T-cell (primary cell): ENCODE results near the gene PICK1. TPM values are rescaled to one million over a fixed set of nuclear protein-coding genes. Genes with fewer than 3 reads are reported as not detected.
"Not testable (repeated sequence)": the region's sequence is repeated elsewhere in the genome, so short reads cannot be mapped to it uniquely, and the experiment has no call there.

Source experiments
- ATAC-seq, 4 experiments: fragments of 200-7000 bp in 3 of 4; fragments of 150-1000 bp in 1 of 4; cut with Tn5 transposase; replicated peaks in 1 of 4; 1 replicate in 3 of 4; 2 replicates in 1 of 4; pipeline ENCODE4 v1.10.0; 2021; ENCODE audit warnings: moderate library complexity in 3 of 4, mild to moderate bottlenecking in 2 of 4, moderate number of reproducible peaks in 1 of 4
- CTCF ChIA-PET, 2 donors: fragments of 300-600 bp; sonication (Branson Sonifier 250); formaldehyde crosslinking; loops; one replicate each; lab custom pipeline; 2022; ENCODE audit warnings: antibody characterized with exemption in 2 of 2; lab: Charles Lee
- POLR2A ChIA-PET, 2 donors: fragments of 300-600 bp; sonication (Branson Sonifier 250); formaldehyde crosslinking; loops; one replicate each; lab custom pipeline; 2022; ENCODE audit warnings: antibody characterized with exemption in 2 of 2; lab: Charles Lee
- DNase-seq, 35 experiments: peaks; one replicate each; pipeline versions ENCODE4 v3.0.0 to v3.0.0-alpha.2; 2013 to 2023
- H3K27ac ChIP-seq: one replicate; pipeline ENCODE4 v1.5.1; 2013; ENCODE audit warnings: low read length
- H3K27me3 ChIP-seq, 2 experiments: replicated peaks in 1 of 2; 1 replicate in 1 of 2; 2 replicates in 1 of 2; pipeline versions ENCODE4 v1.6.1 to v1.7.0; 2013; ENCODE audit warnings: low read length in 1 of 2, mixed read lengths in 1 of 2; ENCODE audit not compliant: control insufficient read depth in 2 of 2, insufficient read depth in 2 of 2; ENCODE audit errors: extremely low read depth in 1 of 2
- H3K36me3 ChIP-seq, 2 donors: 1 replicate in 1 of 2; 2 replicates in 1 of 2; pipeline versions ENCODE4 v1.6.1 to v1.7.0; 2013; ENCODE audit warnings: low read length in 1 of 2; ENCODE audit not compliant: control insufficient read depth in 2 of 2, insufficient read depth in 1 of 2; ENCODE audit errors: extremely low read depth in 1 of 2
- H3K4me1 ChIP-seq, 2 experiments: 1 replicate in 1 of 2; 2 replicates in 1 of 2; pipeline versions ENCODE4 v1.6.1 to v1.7.0; 2013; ENCODE audit warnings: low read length in 2 of 2, mixed read lengths in 1 of 2; ENCODE audit not compliant: insufficient read depth in 2 of 2, control insufficient read depth in 1 of 2; ENCODE audit errors: extremely low read depth in 1 of 2
- H3K4me3 ChIP-seq, 2 donors: 1 replicate in 1 of 2; 2 replicates in 1 of 2; pipeline versions ENCODE4 v1.5.1 to v1.7.0; 2013; ENCODE audit warnings: mild to moderate bottlenecking in 2 of 2, low read length in 1 of 2, moderate library complexity in 1 of 2; ENCODE audit not compliant: control insufficient read depth in 1 of 2; ENCODE audit errors: extremely low read depth in 1 of 2
- H3K9me3 ChIP-seq: 2 replicates; pipeline ENCODE4 v1.7.0; 2013
- H3K27ac Mint-ChIP-seq, 2 donors: one replicate each; pipeline ENCODE4 v1.8.0; 2020 to 2021; ENCODE audit warnings: mild to moderate bottlenecking in 2 of 2, mixed read lengths in 2 of 2
- H3K27me3 Mint-ChIP-seq, 2 donors: one replicate each; pipeline ENCODE4 v1.8.0; 2021 to 2022; ENCODE audit warnings: mixed read lengths in 2 of 2
- H3K36me3 Mint-ChIP-seq: one replicate; pipeline ENCODE4 v1.8.0; 2021; ENCODE audit warnings: mixed read lengths
- H3K4me1 Mint-ChIP-seq, 3 donors: one replicate each; pipeline ENCODE4 v1.8.0; 2020 to 2022; ENCODE audit warnings: mixed read lengths in 3 of 3, mild to moderate bottlenecking in 1 of 3
- H3K4me3 Mint-ChIP-seq, 3 donors: one replicate each; pipeline ENCODE4 v1.8.0; 2020 to 2022; ENCODE audit warnings: mild to moderate bottlenecking in 3 of 3, mixed read lengths in 3 of 3, moderate library complexity in 3 of 3
- H3K9me3 Mint-ChIP-seq, 3 donors: one replicate each; pipeline ENCODE4 v1.8.0; 2020 to 2022; ENCODE audit warnings: mixed read lengths in 3 of 3
- WGBS: methylation state at CpG from one replicate; pipeline ENCODE4 v1.1.5; 2013; ENCODE audit warnings: missing lambda C conversion rate; ENCODE audit not compliant: insufficient coverage; 5-methylcytosine and 5-hydroxymethylcytosine counted together
- total RNA-seq, 35 experiments: library from RNA in 6 of 35; stranded (reverse) in 6 of 35; fragments of 120-200 nt in 1 of 35; gene quantifications; one replicate each; pipeline versions ENCODE4 v1.2.1 to v1.2.4 and lab custom pipeline; 2013 to 2026

Gene PICK1
- total RNA-seq, 5 donors from 2014 or later (not counting 1 experiment from before 2014, with no cell fraction given), result 26.4 to 32.0 (median 27.7) TPM

DNA sequence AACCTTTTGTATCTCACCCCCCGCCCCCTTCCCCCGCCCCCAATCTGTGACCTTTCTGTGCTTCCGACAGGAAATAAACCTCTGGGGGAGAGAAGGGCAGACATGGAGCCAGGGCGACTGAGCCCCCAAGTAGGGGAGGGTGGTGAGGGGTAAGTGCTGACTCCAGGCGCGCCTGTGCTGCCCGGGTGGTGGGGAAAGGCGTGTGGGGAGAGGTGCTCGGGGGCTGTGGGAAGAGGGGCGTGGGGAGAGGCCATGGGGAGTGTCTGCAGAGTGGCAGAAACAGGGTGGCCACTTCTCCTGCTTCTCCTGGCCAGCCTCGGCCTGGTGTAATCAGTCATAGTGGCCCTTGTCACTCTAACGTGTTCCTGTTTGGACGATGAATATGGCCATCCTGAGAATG lies 18.8 kb downstream of the PICK1 start:
- Histone ChIP-seq H3K36me3 (peaks cover 7 to 24% of the 10 kb centered on the region in 2 donors), H3K4me3 (no peak overlapping the region), H3K4me1 (peaks cover 0 to 4% of the 10 kb centered on the region in 2 experiments), H3K27me3 (peaks cover 0 to 21% of the 10 kb centered on the region in 2 experiments), H3K27ac (no peak overlapping the region), H3K9me3 (no peaks in the 10 kb centered on the region)
- DNase-seq (no peak), ATAC-seq (no peak)
- Mint-ChIP-seq H3K27me3 (peaks cover 9 to 12% of the 10 kb centered on the region in 2 donors), H3K36me3 (peaks cover 23% of the 10 kb centered on the region), H3K4me1 (peaks cover 0 to 3% (median 0%) of the 10 kb centered on the region in 3 donors), H3K9me3 (no peaks in the 10 kb centered on the region), H3K27ac (no peak overlapping the region), H3K4me3 (no peak overlapping the region)
- CTCF ChIA-PET, result no interaction called here
- 91% methylated on average over 8 of the region's 13 CpGs for WGBS
- POLR2A ChIA-PET, result no interaction called here

DNA sequence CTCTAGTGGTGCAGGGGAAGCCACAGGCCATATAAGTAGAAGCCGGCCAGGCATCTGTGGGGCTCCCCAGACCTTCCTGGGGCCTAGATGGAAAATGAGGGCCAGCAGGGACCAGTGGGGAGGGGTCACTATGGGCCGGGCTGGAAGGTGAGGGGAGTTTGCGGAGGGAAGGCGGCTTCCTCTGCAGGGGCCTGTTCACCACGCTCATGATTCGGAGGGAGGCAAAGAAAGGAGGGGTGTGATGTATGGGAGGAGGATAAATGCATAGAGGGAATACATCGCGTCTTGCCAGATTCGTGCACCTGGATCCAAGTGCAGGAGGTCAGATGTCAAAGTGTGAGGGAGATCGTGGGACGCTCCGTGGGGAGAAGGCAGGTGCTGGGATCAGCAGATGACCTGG lies 19.9 kb downstream of the PICK1 start:
- POLR2A ChIA-PET, result no interaction called here
- Mint-ChIP-seq H3K36me3 (peaks cover 18% of the 10 kb centered on the region), H3K4me3 (no peak overlapping the region), H3K27me3 (peaks cover 9 to 15% of the 10 kb centered on the region in 2 donors), H3K9me3 (no peaks in the 10 kb centered on the region), H3K4me1 (peaks cover 0 to 7% (median 1%) of the 10 kb centered on the region in 3 donors), H3K27ac (no peak overlapping the region)
- WGBS, result 91% methylated on average over 12 of the region's 12 CpGs
- Histone ChIP-seq H3K4me3 (no peak overlapping the region), H3K36me3 (peaks cover 2 to 16% of the 10 kb centered on the region in 2 donors), H3K9me3 (no peaks in the 10 kb centered on the region), H3K27me3 (peaks cover 0 to 30% of the 10 kb centered on the region in 2 experiments), H3K4me1 (peaks cover 0 to 11% of the 10 kb centered on the region in 2 experiments), H3K27ac (no peak overlapping the region)
- CTCF ChIA-PET, result no interaction called here
- no peak for ATAC-seq
- no peak for DNase-seq

DNA sequence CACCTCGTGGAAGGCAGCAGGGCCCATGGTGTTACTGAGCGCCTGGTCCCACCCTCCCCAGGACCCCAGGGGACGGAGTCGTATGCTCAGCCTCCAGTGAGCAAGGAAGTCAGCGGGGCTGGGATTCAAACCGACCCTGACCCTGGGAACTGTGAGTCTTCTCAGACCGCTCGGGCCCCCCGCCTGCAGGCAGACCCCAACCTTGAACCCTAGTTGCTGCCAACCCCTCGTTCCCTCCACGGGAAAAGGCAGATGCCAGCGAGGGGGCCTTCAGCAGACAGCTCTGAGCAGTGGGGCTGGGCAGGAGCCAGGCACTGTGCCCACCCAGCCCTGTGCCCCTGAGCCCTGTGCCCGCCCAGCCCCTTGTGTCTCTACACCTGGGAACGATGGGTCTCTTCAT lies 20.4 kb downstream of the PICK1 start:
- WGBS, result 85% methylated on average over 14 of the region's 14 CpGs
- no peak overlapping the region for H3K27ac Mint-ChIP-seq
- H3K4me1 Mint-ChIP-seq, result peaks cover 0 to 7% (median 1%) of the 10 kb centered on the region in 3 donors
- no peaks in the 10 kb centered on the region for H3K9me3 ChIP-seq
- H3K36me3 Mint-ChIP-seq, result peaks cover 14% of the 10 kb centered on the region
- H3K36me3 ChIP-seq, result peaks cover 2 to 13% of the 10 kb centered on the region in 2 donors
- no peak for ATAC-seq
- H3K4me1 ChIP-seq, result peaks cover 0 to 16% of the 10 kb centered on the region in 2 experiments
- H3K4me3 Mint-ChIP-seq, result no peak overlapping the region
- H3K9me3 Mint-ChIP-seq, result no peaks in the 10 kb centered on the region
- H3K27me3 ChIP-seq, result peaks cover 0 to 35% of the 10 kb centered on the region in 2 experiments
- DNase-seq, result no peak
- H3K27me3 Mint-ChIP-seq, result peaks cover 9 to 15% of the 10 kb centered on the region in 2 donors
- ChIA-PET CTCF (no interaction called here), POLR2A (no interaction called here)
- H3K27ac ChIP-seq, result no peak overlapping the region
- H3K4me3 ChIP-seq, result no peak overlapping the region

DNA sequence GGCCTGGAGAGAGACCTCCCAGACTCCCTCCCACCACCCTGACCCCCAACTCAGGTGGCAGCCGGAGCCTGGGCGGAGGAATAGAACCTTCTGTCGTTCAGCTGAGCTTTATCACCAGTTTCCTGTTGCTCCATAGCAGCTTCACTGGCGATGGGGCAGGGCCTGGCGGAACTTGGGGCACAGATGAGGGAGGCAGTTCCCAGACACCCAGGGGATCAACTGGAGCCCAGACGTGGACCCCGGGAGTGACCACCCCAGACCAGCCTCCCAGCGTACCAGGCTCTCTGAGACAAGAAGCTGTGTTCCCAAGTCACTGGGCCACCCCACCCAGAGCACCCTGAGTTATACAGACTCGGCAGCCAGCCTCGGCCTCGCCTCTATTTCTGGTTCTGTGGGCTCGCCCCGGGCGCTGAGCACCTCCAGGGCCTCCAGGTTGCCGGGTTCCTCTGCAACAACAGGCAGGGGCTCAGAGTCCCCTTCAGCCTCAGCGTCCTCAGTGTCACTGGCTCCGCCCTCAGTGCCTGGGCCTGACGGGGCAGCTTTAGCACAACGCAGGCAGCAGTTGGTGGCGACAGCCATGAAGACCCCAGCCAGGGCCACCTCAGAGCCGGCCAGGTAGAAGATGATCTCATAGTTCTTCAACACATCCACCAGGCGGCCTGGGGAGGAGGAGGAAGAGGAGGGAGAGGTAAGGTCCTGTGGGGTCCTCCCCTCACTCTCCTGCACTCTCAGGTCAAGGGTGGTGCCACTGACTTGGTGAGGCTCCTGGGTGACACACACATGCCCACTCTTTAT lies 21.0 kb downstream of the PICK1 start:
- no peaks in the 10 kb centered on the region for H3K9me3 Mint-ChIP-seq
- ATAC-seq, result no peak
- DNase-seq, result no peak
- Histone ChIP-seq H3K4me1 (peaks cover 0 to 16% of the 10 kb centered on the region in 2 experiments), H3K4me3 (no peak overlapping the region), H3K36me3 (peaks cover 2 to 6% of the 10 kb centered on the region in 2 donors), H3K9me3 (no peaks in the 10 kb centered on the region), H3K27ac (no peak overlapping the region), H3K27me3 (peaks cover 0 to 42% of the 10 kb centered on the region in 2 experiments)
- ChIA-PET POLR2A (no interaction called here), CTCF (no interaction called here)
- no peak overlapping the region for H3K27ac Mint-ChIP-seq
- H3K36me3 Mint-ChIP-seq, result peaks cover 8% of the 10 kb centered on the region
- peaks cover 10 to 20% of the 10 kb centered on the region in 2 donors for H3K27me3 Mint-ChIP-seq
- H3K4me1 Mint-ChIP-seq, result peaks cover 0 to 7% (median 1%) of the 10 kb centered on the region in 3 donors
- no peak overlapping the region for H3K4me3 Mint-ChIP-seq
- 86% methylated on average over 14 of the region's 22 CpGs for WGBS

DNA sequence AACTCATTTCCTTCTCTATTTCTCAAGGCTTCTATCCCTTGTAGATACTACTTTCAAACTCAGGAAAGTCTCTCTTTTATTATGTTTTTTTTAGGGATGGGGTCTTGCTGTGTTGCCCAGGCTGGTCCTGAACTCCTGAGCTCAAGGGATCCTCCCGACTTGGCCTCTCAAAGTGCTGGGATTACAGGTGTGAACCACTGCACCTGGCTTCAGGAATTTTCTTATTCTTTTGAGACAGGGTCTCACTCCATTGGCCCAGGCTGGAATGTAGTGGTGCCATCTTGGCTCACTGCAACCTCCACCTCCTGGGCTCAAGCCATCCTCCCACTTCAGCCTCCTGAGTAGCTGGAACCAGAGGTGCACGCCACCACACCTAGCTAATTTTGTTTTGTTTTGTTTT lies 22.0 kb downstream of the PICK1 start:
- H3K9me3 Mint-ChIP-seq, ATAC-seq, DNase-seq, H3K36me3 ChIP-seq, POLR2A ChIA-PET, H3K9me3 ChIP-seq, H3K36me3 Mint-ChIP-seq, H3K4me1 Mint-ChIP-seq, CTCF ChIA-PET, H3K27ac Mint-ChIP-seq, H3K4me3 ChIP-seq, H3K4me3 Mint-ChIP-seq, H3K27ac ChIP-seq: not testable (repeated sequence)
- Histone ChIP-seq H3K27me3 (peaks cover 0 to 52% of the 10 kb centered on the region in 2 experiments), H3K4me1 (peaks cover 0 to 16% of the 10 kb centered on the region in 2 experiments)
- peaks cover 13 to 25% of the 10 kb centered on the region in 2 donors for H3K27me3 Mint-ChIP-seq
- 75% methylated on average over 1 of the region's 2 CpGs for WGBS

DNA sequence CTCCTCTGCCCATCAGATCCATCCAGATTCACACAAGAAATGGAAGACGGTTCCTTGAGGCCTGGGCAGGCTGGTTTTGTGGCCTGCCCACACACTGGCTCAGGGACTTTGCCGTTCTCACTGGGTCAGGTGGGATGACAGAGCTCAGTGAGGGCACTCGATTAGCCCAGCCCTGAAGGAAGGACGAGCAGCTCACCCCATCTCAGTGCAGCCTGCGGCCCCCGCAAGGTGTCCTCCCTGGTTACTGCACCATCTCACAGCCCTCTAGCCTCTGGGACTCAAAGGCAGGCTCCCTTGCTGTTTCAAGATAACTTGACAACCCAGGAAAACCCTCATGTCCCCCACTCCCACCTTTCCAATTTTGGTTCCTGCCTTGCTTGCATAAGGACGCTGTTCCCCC lies 22.6 kb downstream of the PICK1 start:
- DNase-seq (no peak), ATAC-seq (no peak)
- WGBS, result 92% methylated on average over 5 of the region's 7 CpGs
- Histone ChIP-seq H3K36me3 (no peaks in the 10 kb centered on the region), H3K4me1 (peaks cover 0 to 16% of the 10 kb centered on the region in 2 experiments), H3K4me3 (no peak overlapping the region), H3K9me3 (no peaks in the 10 kb centered on the region), H3K27me3 (peaks cover 0 to 54% of the 10 kb centered on the region in 2 experiments), H3K27ac (no peak overlapping the region)
- Mint-ChIP-seq H3K4me3 (no peak overlapping the region), H3K9me3 (no peaks in the 10 kb centered on the region), H3K4me1 (peaks cover 0 to 7% (median 1%) of the 10 kb centered on the region in 3 donors), H3K36me3 (no peaks in the 10 kb centered on the region), H3K27ac (no peak overlapping the region), H3K27me3 (peaks cover 13 to 25% of the 10 kb centered on the region in 2 donors)
- ChIA-PET CTCF (interaction anchor here in 1 of 2 donors (0.5 kb wide), 1 partner anchor 8 kb away, joined by 3 read pairs; no protein-coding TSS in a partner anchor), POLR2A (no interaction called here)
